Measurements from ENCODE around the gene NRN1L. TPM values are rescaled to one million over a fixed set of nuclear protein-coding genes. Genes with fewer than 3 reads are reported as not detected.

NRN1L gene
- total and polyA plus RNA-seq, 2 donors (not counting 3 experiments of a cell fraction or from before 2014, with no cell fraction given) = 0.37 TPM; not detected in 1

DNA sequence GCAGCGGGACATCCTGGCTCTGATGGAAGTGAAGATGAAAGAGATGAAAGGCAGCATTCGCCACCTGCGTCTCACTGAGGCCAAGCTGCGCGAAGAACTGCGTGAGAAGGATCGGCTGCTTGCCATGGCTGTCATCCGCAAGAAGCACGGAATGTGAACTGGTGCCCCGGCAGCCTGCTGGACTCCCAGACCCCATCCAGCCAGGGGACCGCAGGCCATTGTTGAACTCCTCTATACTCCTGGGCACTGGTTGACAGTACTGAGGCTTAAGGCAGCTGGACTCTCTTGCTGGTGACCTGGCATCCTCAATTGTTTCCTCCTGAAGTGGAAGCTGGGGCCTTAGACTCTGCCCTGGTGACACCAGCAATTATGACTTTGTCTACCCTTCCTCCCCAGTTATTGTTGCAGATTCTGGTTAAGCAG lies 41.3 kb upstream of the NRN1L start:
- BruUV-seq (replicated peaks) = no TSS peak
- peaks cover 3% of the 10 kb centered on the region for H4K20me1 ChIP-seq (replicated peaks; ENCODE audit: control insufficient read depth, extremely low read depth, insufficient read depth, low read length)
- peaks cover 32% of the 10 kb centered on the region for H3K4me1 ChIP-seq (ENCODE audit: control insufficient read depth, extremely low read depth, insufficient read depth, low read length)
- ChIA-PET POLR2A (no interaction called here), CTCF (interaction anchor here (0.7 to 4.6 kb wide), 6 partner anchors 10 to 684 kb away, joined by 3 to 32 read pairs (median 5); no protein-coding TSS in a partner anchor)
- DNase-seq (ENCODE audit: low read depth, low spot score) = no peak
- intact Hi-C loops (cut with micrococcal nuclease) (loop anchor here (1.0 to 2.0 kb wide), 2 partner anchors 22 to 27 kb away; no protein-coding TSS in a partner anchor), dilution Hi-C loops (cut with MboI; ENCODE audit: extremely low pct_ligation_motif_present, low sequenced_read_pairs) (no loop called here)
- no peaks in the 10 kb centered on the region for H3K9me1 ChIP-seq (replicated peaks; ENCODE audit: control insufficient read depth, extremely low read depth, insufficient read depth, low read length)
- peak overlapping the region; percentile 54 for H3K4me2 ChIP-seq (ENCODE audit: insufficient read depth, low read length)
- no peaks in the 10 kb centered on the region for H3K27me3 ChIP-seq (ENCODE audit: control insufficient read depth in 2 of 2, insufficient read depth in 2 of 2, low read length in 2 of 2)
- peaks cover 37% of the 10 kb centered on the region for H3K79me2 ChIP-seq (ENCODE audit: control insufficient read depth, insufficient read depth, low read length)
- FAIRE-seq = peak; percentile 70
- H3K9me3 ChIP-seq (replicated peaks; ENCODE audit: control insufficient read depth, insufficient read depth, low read length) = no peaks in the 10 kb centered on the region
- peak overlapping the region; percentile 2 to 58 (median 57) for H3K4me3 ChIP-seq (replicated peaks in 1 of 3; ENCODE audit: insufficient read depth in 1 of 3, low read depth in 1 of 3, low read length in 3 of 3)
- no peaks in the 10 kb centered on the region for H3K36me3 ChIP-seq (ENCODE audit: control insufficient read depth in 2 of 2, extremely low read depth in 1 of 2, insufficient read depth in 2 of 2, low read length in 2 of 2)
- TF ChIP-seq MYC (IDR thresholded peaks at IDR 0.05; ENCODE audit: low read depth, low read length) = no peak
- no peak overlapping the region for H2AFZ ChIP-seq (ENCODE audit: low read depth, low read length)
- H3K9ac ChIP-seq (replicated peaks; ENCODE audit: extremely low read depth, insufficient read depth, low read length) = peak overlapping the region; percentile 7
- no peak overlapping the region for H3K27ac ChIP-seq (ENCODE audit: insufficient read depth, low read depth, low read length)

DNA sequence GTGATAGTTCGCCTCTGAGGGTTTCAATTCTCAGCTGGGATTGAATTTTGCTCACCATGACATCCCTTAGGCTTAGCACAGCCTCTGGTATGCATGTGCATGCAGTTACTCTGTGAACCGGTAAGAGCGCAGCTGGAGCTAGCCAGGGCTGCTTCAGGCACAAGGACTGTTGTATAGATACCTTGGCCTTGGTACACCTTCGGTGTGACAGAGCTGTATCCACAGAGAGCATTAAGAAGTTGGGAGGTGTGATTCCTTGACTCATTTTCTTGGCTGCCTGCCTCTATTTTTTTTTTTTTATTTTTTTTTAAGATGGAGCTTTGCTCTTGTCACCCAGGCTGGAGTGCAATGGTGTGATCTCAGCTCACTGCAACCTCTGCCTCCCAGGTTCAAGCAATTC lies 40.2 kb upstream of the NRN1L start:
- no peak overlapping the region for H2AFZ ChIP-seq (ENCODE audit: low read depth, low read length)
- no peak overlapping the region for H3K9ac ChIP-seq (replicated peaks; ENCODE audit: extremely low read depth, insufficient read depth, low read length)
- H3K36me3 ChIP-seq (ENCODE audit: control insufficient read depth in 2 of 2, extremely low read depth in 1 of 2, insufficient read depth in 2 of 2, low read length in 2 of 2) = peaks cover 0 to 3% of the 10 kb centered on the region in 2 experiments
- peaks cover 48% of the 10 kb centered on the region for H3K79me2 ChIP-seq (ENCODE audit: control insufficient read depth, insufficient read depth, low read length)
- H3K9me1 ChIP-seq (replicated peaks; ENCODE audit: control insufficient read depth, extremely low read depth, insufficient read depth, low read length) = no peaks in the 10 kb centered on the region
- peak overlapping the region; percentile 54 for H3K4me2 ChIP-seq (ENCODE audit: insufficient read depth, low read length)
- TF ChIP-seq GATA2 (IDR thresholded peaks at IDR 0.05; ENCODE audit: insufficient read depth, insufficient read length, low read depth, low read length) (no peak), FOS (IDR thresholded peaks at IDR 0.05; ENCODE audit: borderline replicate concordance, insufficient read depth, low read length) (no peak), POLR2A (IDR thresholded peaks at IDR 0.05; ENCODE audit: low read depth, low read length) (no peak), JUN (IDR thresholded peaks at IDR 0.05; ENCODE audit: borderline replicate concordance, insufficient read depth, insufficient read length, low read depth) (no peak), POLR2AphosphoS5 (IDR thresholded peaks at IDR 0.05; ENCODE audit: insufficient read depth, low read depth, low read length) (no peak), EZH2 (IDR thresholded peaks at IDR 0.05; ENCODE audit: borderline replicate concordance, low read depth, low read length, severe bottlenecking) (no peak), MYC (IDR thresholded peaks at IDR 0.05; ENCODE audit: low read depth, low read length) (no peak)
- TF ChIP-seq, protein P1, sequence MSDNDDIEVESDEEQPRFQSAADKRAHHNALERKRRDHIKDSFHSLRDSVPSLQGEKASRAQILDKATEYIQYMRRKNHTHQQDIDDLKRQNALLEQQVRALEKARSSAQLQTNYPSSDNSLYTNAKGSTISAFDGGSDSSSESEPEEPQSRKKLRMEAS (IDR thresholded peaks at IDR 0.05; ENCODE audit: insufficient read depth, insufficient read length) = no peak
- TF ChIP-seq, protein P2, sequence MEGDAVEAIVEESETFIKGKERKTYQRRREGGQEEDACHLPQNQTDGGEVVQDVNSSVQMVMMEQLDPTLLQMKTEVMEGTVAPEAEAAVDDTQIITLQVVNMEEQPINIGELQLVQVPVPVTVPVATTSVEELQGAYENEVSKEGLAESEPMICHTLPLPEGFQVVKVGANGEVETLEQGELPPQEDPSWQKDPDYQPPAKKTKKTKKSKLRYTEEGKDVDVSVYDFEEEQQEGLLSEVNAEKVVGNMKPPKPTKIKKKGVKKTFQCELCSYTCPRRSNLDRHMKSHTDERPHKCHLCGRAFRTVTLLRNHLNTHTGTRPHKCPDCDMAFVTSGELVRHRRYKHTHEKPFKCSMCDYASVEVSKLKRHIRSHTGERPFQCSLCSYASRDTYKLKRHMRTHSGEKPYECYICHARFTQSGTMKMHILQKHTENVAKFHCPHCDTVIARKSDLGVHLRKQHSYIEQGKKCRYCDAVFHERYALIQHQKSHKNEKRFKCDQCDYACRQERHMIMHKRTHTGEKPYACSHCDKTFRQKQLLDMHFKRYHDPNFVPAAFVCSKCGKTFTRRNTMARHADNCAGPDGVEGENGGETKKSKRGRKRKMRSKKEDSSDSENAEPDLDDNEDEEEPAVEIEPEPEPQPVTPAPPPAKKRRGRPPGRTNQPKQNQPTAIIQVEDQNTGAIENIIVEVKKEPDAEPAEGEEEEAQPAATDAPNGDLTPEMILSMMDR (IDR thresholded peaks at IDR 0.05; ENCODE audit: extremely low read depth in 1 of 2, insufficient read depth in 1 of 2, low read depth in 1 of 2, low read length in 2 of 2) = no peak
- FAIRE-seq = no peak
- CTCF ChIA-PET = interaction anchor here (0.7 to 4.6 kb wide), 7 partner anchors 11 to 171 kb away, joined by 3 to 32 read pairs (median 3); no protein-coding TSS in a partner anchor
- H3K9me3 ChIP-seq (replicated peaks; ENCODE audit: control insufficient read depth, insufficient read depth, low read length) = no peaks in the 10 kb centered on the region
- intact Hi-C loops (cut with micrococcal nuclease) (no loop called here), dilution Hi-C loops (cut with MboI; ENCODE audit: extremely low pct_ligation_motif_present, low sequenced_read_pairs) (no loop called here)
- no peak overlapping the region for H3K27ac ChIP-seq (ENCODE audit: insufficient read depth, low read depth, low read length)
- H3K4me1 ChIP-seq (ENCODE audit: control insufficient read depth, extremely low read depth, insufficient read depth, low read length) = peaks cover 32% of the 10 kb centered on the region
- DNase-seq (ENCODE audit: low read depth, low spot score) = no peak
- no TSS peak for BruUV-seq (replicated peaks)
- no peaks in the 10 kb centered on the region for H3K27me3 ChIP-seq (ENCODE audit: control insufficient read depth in 2 of 2, insufficient read depth in 2 of 2, low read length in 2 of 2)
- H4K20me1 ChIP-seq (replicated peaks; ENCODE audit: control insufficient read depth, extremely low read depth, insufficient read depth, low read length) = peaks cover 3% of the 10 kb centered on the region
- POLR2A ChIA-PET = no interaction called here
- no peak overlapping the region for H3K4me3 ChIP-seq (replicated peaks in 1 of 3; ENCODE audit: insufficient read depth in 1 of 3, low read depth in 1 of 3, low read length in 3 of 3)
